ENCODE measurements around the gene CYREN.

The CYREN gene

DNA sequence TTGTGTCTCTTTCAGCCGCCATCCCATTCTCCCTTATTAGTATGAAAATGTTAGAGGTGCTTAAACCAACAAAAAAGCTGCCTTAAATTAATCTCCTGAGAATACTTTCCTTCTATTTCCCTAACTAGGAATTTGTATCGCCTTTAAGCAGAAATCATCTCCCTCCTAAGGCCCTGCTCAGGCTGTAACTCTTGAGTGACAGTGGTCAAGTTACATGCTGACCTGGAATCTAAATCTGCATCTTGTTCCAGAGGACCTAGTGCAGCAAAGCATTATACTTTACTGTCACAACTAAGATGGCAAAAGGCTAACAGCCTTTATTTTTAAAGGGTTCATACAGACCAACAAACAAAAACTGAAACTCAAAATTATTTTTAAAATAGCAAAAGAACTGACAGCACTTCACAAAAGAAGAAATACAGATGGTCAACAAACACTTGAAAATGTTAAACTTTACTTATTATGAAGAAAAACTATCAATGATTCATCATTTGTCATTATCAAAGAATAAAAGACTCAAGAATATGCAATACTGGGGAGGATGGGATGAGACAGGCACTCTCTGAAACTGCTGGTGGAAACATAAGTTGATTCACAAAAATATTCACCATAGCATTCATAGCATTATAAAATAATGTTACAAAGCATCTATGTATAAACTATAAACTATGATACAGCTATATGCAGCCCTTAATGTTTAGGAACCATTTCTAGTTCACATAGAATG lies 11.0 kb downstream of the CYREN start:
- no peak overlapping the region for H3K4me3 ChIP-seq (ENCODE audit: low read length)
- no peak for DNase-seq (ENCODE audit: low read depth)
- TF ChIP-seq, protein P1, sequence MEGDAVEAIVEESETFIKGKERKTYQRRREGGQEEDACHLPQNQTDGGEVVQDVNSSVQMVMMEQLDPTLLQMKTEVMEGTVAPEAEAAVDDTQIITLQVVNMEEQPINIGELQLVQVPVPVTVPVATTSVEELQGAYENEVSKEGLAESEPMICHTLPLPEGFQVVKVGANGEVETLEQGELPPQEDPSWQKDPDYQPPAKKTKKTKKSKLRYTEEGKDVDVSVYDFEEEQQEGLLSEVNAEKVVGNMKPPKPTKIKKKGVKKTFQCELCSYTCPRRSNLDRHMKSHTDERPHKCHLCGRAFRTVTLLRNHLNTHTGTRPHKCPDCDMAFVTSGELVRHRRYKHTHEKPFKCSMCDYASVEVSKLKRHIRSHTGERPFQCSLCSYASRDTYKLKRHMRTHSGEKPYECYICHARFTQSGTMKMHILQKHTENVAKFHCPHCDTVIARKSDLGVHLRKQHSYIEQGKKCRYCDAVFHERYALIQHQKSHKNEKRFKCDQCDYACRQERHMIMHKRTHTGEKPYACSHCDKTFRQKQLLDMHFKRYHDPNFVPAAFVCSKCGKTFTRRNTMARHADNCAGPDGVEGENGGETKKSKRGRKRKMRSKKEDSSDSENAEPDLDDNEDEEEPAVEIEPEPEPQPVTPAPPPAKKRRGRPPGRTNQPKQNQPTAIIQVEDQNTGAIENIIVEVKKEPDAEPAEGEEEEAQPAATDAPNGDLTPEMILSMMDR (IDR thresholded peaks at IDR 0.05; ENCODE audit: insufficient read depth, low read depth, low read length, missing control alignments) = no peak

DNA sequence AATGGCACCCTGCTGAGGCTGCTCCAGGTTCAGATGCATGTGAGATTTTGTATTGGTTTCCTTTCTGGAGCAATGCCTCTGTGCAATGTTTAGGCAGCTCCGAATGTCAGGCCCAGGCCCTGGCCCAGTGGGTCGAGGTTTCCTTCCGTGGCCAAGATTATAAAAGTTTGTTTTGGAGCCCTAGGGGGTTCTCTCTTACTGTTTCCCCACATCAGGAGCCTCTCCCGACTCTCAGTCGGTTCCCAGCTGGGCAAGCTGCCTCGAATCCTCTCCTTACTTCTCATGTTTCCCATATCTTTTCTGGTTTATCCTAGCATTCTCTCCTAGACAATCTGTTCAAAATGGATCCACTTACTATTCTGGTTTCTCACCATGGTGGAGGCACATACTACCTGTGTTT lies 11.6 kb downstream of the CYREN start:
- H3K4me3 ChIP-seq (ENCODE audit: low read length) = no peak overlapping the region
- TF ChIP-seq, protein P1 (IDR thresholded peaks at IDR 0.05; ENCODE audit: insufficient read depth, low read depth, low read length, missing control alignments) = no peak
- no peak for DNase-seq (ENCODE audit: low read depth)

GRCh38 chr7:135158141-135158655 lies 12.3 kb downstream of the CYREN start:
- no peak for DNase-seq (ENCODE audit: low read depth)
- TF ChIP-seq, protein P1 (IDR thresholded peaks at IDR 0.05; ENCODE audit: insufficient read depth, low read depth, low read length, missing control alignments) = no peak
- no peak overlapping the region for H3K4me3 ChIP-seq (ENCODE audit: low read length)

- TF ChIP-seq, protein P1 (IDR thresholded peaks at IDR 0.05; ENCODE audit: insufficient read depth, low read depth, low read length, missing control alignments) = no peak
- H3K4me3 ChIP-seq (ENCODE audit: low read length) = no peak overlapping the region
- no peak for DNase-seq (ENCODE audit: low read depth)
Measured at GRCh38 chr7:135156290-135156689, 14.2 kb downstream of the CYREN start.

GRCh38 chr7:135154734-135155133 lies 15.8 kb downstream of the CYREN start:
- no peak overlapping the region for H3K4me3 ChIP-seq (ENCODE audit: low read length)
- TF ChIP-seq, protein P1 (IDR thresholded peaks at IDR 0.05; ENCODE audit: insufficient read depth, low read depth, low read length, missing control alignments) = no peak
- DNase-seq (ENCODE audit: low read depth) = no peak

GRCh38 chr7:135152442-135152841 lies 18.1 kb downstream of the CYREN start:
- TF ChIP-seq, protein P1 (IDR thresholded peaks at IDR 0.05; ENCODE audit: insufficient read depth, low read depth, low read length, missing control alignments) = no peak
- no peak overlapping the region for H3K4me3 ChIP-seq (ENCODE audit: low read length)
- no peak for DNase-seq (ENCODE audit: low read depth)

- DNase-seq (ENCODE audit: low read depth) = no peak
- H3K4me3 ChIP-seq (ENCODE audit: low read length) = no peak overlapping the region
- TF ChIP-seq, protein P1 (IDR thresholded peaks at IDR 0.05; ENCODE audit: insufficient read depth, low read depth, low read length, missing control alignments) = no peak
Measured at GRCh38 chr7:135151533-135151932, 19.0 kb downstream of the CYREN start.
